Nephron progenitor cell (in vitro differentiated cells): Measurements from ENCODE around the gene FOXQ1.

Experiments used
- DNase-seq: peaks from one replicate; pipeline ENCODE4 v3.0.0; 2021
- H3K27ac Mint-ChIP-seq: 2 replicates; pipeline ENCODE4 v1.8.0; 2021; ENCODE audit warnings: mild to moderate bottlenecking, moderate library complexity, mixed read lengths
- H3K27me3 Mint-ChIP-seq: 2 replicates; pipeline ENCODE4 v1.8.0; 2021; ENCODE audit warnings: mild to moderate bottlenecking, low read depth, mixed read lengths; ENCODE audit not compliant: poor library complexity
- H3K36me3 Mint-ChIP-seq: 2 replicates; pipeline ENCODE4 v1.8.0; 2021; ENCODE audit warnings: low read depth, mixed read lengths
- H3K4me1 Mint-ChIP-seq: 2 replicates; pipeline ENCODE4 v1.8.0; 2021; ENCODE audit warnings: mixed read lengths
- H3K4me3 Mint-ChIP-seq: 2 replicates; pipeline ENCODE4 v1.8.0; 2021; ENCODE audit warnings: mild to moderate bottlenecking, moderate library complexity, mixed read lengths
- H3K9me3 Mint-ChIP-seq: 2 replicates; pipeline ENCODE4 v1.8.0; 2021; ENCODE audit warnings: mild to moderate bottlenecking, moderate library complexity, mixed read lengths
- TF ChIP-seq, protein P1 (sequence below): fragments of 200-600 bp; sonication (generic); IDR thresholded peaks from 2 replicates; pipeline ENCODE4 v1.5.0; 2021; ENCODE audit warnings: antibody characterized with exemption

Gene FOXQ1

DNA sequence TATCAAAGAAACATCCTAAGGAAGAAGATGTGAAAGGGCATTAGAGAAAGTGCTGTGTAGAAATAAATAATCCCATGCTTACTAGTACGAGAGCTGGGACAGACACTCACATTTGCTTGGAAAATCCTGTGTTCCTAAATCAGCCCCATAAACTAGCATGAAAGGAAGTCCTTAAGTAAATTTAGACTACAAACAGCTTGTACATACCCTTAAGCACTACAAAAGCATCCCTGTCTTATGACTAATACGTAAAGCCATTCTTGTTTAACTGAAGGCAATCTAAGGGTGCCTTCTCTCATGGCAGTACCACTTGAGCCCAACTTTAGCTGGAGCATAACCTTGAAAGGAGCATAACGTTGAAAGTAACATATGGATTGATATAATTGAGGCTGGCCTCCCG, 15.4 kb upstream of the FOXQ1 start:
- no peak for DNase-seq
- no peaks in the 10 kb centered on the region for H3K4me1 Mint-ChIP-seq
- peaks cover 36% of the 10 kb centered on the region for H3K27me3 Mint-ChIP-seq

DNA sequence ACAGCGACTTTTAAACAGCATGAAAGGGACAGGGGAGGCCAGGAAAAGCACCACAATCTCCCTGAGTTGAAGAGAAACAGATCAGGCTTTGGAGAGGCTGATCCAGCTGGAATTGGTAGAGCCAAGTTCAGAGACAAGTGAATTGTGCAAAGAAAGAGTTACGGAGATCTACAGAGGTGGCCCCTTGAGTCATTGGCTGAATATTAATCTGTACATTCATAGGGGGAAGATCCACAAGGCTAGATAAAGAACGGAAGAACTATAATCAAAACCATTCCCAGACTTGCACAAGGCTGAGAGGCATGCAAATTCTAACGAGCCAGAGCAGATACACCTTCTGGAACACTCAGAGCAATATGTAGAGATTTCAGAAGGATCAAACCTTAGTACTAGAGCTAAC, 14.2 kb upstream of the FOXQ1 start:
- Mint-ChIP-seq H3K9me3 (peaks cover 21% of the 10 kb centered on the region), H3K4me1 (no peaks in the 10 kb centered on the region), H3K36me3 (no peaks in the 10 kb centered on the region), H3K4me3 (no peak overlapping the region), H3K27me3 (peaks cover 47% of the 10 kb centered on the region), H3K27ac (no peak overlapping the region)
- no peak for DNase-seq
- TF ChIP-seq, protein P1, sequence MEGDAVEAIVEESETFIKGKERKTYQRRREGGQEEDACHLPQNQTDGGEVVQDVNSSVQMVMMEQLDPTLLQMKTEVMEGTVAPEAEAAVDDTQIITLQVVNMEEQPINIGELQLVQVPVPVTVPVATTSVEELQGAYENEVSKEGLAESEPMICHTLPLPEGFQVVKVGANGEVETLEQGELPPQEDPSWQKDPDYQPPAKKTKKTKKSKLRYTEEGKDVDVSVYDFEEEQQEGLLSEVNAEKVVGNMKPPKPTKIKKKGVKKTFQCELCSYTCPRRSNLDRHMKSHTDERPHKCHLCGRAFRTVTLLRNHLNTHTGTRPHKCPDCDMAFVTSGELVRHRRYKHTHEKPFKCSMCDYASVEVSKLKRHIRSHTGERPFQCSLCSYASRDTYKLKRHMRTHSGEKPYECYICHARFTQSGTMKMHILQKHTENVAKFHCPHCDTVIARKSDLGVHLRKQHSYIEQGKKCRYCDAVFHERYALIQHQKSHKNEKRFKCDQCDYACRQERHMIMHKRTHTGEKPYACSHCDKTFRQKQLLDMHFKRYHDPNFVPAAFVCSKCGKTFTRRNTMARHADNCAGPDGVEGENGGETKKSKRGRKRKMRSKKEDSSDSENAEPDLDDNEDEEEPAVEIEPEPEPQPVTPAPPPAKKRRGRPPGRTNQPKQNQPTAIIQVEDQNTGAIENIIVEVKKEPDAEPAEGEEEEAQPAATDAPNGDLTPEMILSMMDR = no peak

More for the DNA sequence above, 15.4 kb upstream of the FOXQ1 start:
- H3K27ac Mint-ChIP-seq = no peak overlapping the region
- no peak overlapping the region for H3K4me3 Mint-ChIP-seq
- TF ChIP-seq, protein P1 = no peak
- peaks cover 10% of the 10 kb centered on the region for H3K9me3 Mint-ChIP-seq
- no peaks in the 10 kb centered on the region for H3K36me3 Mint-ChIP-seq

DNA sequence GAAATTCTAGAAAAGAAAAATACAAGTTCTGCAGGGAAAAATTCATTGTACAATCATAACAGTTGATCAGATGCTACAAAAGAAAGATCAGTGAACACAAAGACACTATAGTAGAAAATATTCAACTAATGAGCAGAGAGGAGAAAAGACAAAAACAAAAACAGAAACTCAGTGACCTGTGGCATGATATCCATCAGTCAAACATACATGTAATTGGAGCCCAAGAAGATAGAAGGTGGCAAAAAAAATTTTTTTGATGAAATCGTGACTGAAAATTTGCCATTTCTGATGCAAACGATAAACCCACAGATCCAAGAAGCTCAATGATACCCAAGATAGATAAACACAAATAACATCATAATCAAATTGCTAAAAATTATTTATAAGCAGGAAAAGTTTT, 13.1 kb upstream of the FOXQ1 start:
- TF ChIP-seq, protein P1 = no peak
- Mint-ChIP-seq H3K36me3 (no peaks in the 10 kb centered on the region), H3K4me1 (no peaks in the 10 kb centered on the region), H3K27me3 (peaks cover 49% of the 10 kb centered on the region), H3K4me3 (no peak overlapping the region), H3K27ac (no peak overlapping the region), H3K9me3 (peaks cover 21% of the 10 kb centered on the region)
- no peak for DNase-seq

DNA sequence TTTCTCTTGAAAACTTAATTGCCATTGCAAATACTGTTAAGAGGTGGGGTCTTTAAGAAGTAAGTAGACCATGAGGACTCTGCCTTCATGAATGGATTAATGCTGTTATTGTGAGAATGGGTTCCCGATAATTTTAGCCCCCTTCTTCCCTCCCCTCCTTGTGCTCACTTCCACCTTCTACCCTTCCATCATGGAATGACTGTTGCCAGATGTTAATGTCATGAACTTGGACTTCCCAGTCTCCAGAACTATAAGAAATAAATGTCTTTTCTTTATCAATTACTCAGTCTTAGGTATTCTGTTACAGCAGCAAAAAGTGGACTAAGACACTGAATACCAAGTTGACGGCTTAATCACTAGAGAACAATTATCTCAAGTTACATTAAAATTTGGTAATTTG, 5.8 kb upstream of the FOXQ1 start:
- Mint-ChIP-seq H3K9me3 (peaks cover 39% of the 10 kb centered on the region), H3K4me1 (peaks cover 8% of the 10 kb centered on the region), H3K27me3 (peaks cover 89% of the 10 kb centered on the region), H3K27ac (no peak overlapping the region), H3K36me3 (no peaks in the 10 kb centered on the region), H3K4me3 (no peak overlapping the region)
- no peak for DNase-seq
- TF ChIP-seq, protein P1 = no peak

DNA sequence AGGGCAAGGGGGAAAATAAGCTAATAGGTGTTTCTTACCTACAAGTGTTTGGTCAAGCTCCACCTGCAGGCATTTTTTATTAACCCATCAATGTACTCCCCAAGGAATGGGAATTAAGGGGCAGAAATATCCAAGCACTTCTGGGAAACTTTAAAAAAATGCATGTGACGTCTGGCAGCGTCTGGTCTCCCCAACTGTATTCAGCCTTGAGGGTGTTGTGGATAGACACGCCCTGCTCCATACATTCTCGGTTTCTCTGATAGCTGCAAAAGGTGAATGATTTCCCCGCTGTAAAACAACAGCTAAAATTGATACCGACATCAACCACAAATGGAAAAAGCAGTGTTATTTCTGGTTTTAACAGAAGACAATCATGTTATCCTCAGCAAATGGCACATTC, 2.5 kb upstream of the FOXQ1 start:
- TF ChIP-seq, protein P1 = no peak
- DNase-seq = no peak
- Mint-ChIP-seq H3K27me3 (peaks cover 95% of the 10 kb centered on the region), H3K27ac (no peak overlapping the region), H3K4me3 (no peak overlapping the region), H3K4me1 (peaks cover 20% of the 10 kb centered on the region), H3K36me3 (no peaks in the 10 kb centered on the region), H3K9me3 (peaks cover 20% of the 10 kb centered on the region)

DNA sequence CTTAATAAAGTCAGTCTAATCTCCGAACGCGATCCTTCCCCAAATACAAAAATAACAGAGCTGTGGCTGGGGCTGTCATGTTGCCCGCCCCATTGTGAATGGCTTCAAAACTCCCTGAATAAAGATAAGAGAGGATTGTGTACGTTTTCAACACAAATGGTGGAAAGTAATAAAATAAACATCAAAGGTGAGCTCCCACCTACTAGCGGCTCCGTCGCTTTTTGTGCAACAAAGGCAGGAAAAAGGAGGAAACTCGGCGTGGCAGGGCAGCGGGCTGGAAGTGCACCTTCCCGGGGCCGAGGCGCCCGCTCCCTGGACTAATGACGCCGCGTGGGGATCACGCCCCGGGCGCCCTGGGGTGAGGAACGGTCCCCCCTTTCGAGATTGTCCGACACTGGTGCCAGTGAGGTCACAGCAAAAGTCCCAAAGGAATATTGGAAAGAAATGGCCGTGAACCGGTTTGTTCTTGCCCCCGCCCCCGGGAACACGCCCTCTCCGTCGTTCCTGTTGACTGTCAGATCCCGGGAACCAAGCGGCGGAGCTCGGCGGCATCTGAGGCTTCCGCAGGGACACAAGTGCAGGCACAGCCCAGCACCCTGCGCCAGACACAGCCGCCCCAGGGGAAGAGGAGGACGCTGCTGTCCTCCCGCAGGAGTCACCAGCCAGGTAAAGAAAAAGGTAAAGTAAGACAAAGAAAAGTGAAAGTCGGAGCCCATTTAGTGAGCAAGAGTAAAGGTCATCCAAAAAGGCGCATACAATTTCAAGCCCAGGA, 1.1 kb upstream of the FOXQ1 start:
- H3K4me1 Mint-ChIP-seq = peaks cover 21% of the 10 kb centered on the region

More for the DNA sequence above, 1.1 kb upstream of the FOXQ1 start:
- peaks cover 97% of the 10 kb centered on the region for H3K27me3 Mint-ChIP-seq
- peak; percentile 56 for DNase-seq
- H3K27ac Mint-ChIP-seq = no peak overlapping the region
- peak overlapping the region; percentile 77 for H3K4me3 Mint-ChIP-seq
- H3K36me3 Mint-ChIP-seq = no peaks in the 10 kb centered on the region
- peaks cover 11% of the 10 kb centered on the region for H3K9me3 Mint-ChIP-seq
- TF ChIP-seq, protein P1 = no peak
